Mesothelial cell of epicardium (in vitro differentiated cells): Measurements from ENCODE around the gene ZNF70. TPM values are rescaled to one million over a fixed set of nuclear protein-coding genes. Genes with fewer than 3 reads are reported as not detected.

ENCODE experiments used
- DNase-seq, 2 experiments: peaks; one replicate each; pipeline ENCODE4 v3.0.0; 2021; ENCODE audit warnings: low spot score in 2 of 2; ENCODE audit not compliant: unreplicated experiment in 2 of 2
- H3K27ac Mint-ChIP-seq: 2 replicates; pipeline ENCODE4 v1.8.0; 2021; ENCODE audit warnings: mixed read lengths
- H3K27me3 Mint-ChIP-seq: 2 replicates; pipeline ENCODE4 v1.8.0; 2021; ENCODE audit warnings: low read depth, mixed read lengths
- H3K36me3 Mint-ChIP-seq: 2 replicates; pipeline ENCODE4 v1.8.0; 2021; ENCODE audit warnings: mixed read lengths
- H3K4me1 Mint-ChIP-seq: 2 replicates; pipeline ENCODE4 v1.8.0; 2021; ENCODE audit warnings: mixed read lengths
- H3K4me3 Mint-ChIP-seq: 2 replicates; pipeline ENCODE4 v1.8.0; 2021; ENCODE audit warnings: mild to moderate bottlenecking, moderate library complexity, mixed read lengths
- H3K9me3 Mint-ChIP-seq: 2 replicates; pipeline ENCODE4 v1.8.0; 2021; ENCODE audit warnings: mixed read lengths
- total RNA-seq: library from RNA; stranded (reverse); gene quantifications from 3 replicates; pipeline ENCODE4 v1.2.1, GENCODE V29; 2021
- TF ChIP-seq, protein P1 (sequence below): fragments of 200-600 bp; sonication (generic); IDR thresholded peaks from one replicate; pipeline ENCODE4 v1.5.0; 2021; ENCODE audit warnings: antibody characterized with exemption; ENCODE audit not compliant: unreplicated experiment

ZNF70 gene
- total RNA-seq, 1 donor from 2014 or later = 17.8 TPM

DNA sequence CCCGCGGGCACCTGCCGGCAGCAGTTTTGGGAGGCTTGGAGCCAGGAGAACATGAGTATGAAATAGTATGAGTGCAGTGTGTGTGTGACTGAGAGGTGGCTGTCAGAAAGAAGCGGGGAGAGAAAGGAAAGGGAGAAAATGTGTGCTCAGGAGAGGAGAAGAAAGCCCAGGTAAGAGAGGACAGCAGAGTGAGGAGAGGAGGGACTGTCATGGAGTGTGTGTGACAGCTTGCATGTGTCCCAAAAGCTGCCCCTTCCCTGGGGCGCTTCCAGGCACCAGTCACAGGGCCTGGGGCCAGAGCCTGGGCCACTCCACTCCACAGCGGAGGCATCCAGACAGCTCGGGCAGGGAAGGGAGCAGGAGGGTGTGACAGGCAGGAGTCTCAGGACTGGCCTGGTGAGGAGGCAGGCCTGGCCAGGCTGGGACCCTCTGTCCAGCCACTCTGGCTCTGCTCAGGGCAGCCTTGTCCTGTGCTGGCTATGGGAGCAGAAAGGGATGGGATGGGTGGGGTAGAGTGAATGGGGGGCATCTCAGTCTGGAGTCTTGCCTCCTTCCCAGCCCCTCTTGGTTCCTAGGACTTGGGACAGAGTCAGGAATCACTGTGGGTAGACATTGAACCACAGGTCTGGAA lies 22.7 kb upstream of the ZNF70 start:
- Mint-ChIP-seq H3K4me3 (peak overlapping the region; percentile 73), H3K4me1 (peaks cover 49% of the 10 kb centered on the region), H3K36me3 (no peaks in the 10 kb centered on the region), H3K27ac (peak overlapping the region; percentile 54), H3K27me3 (no peaks in the 10 kb centered on the region), H3K9me3 (no peaks in the 10 kb centered on the region)
- TF ChIP-seq, protein P1, sequence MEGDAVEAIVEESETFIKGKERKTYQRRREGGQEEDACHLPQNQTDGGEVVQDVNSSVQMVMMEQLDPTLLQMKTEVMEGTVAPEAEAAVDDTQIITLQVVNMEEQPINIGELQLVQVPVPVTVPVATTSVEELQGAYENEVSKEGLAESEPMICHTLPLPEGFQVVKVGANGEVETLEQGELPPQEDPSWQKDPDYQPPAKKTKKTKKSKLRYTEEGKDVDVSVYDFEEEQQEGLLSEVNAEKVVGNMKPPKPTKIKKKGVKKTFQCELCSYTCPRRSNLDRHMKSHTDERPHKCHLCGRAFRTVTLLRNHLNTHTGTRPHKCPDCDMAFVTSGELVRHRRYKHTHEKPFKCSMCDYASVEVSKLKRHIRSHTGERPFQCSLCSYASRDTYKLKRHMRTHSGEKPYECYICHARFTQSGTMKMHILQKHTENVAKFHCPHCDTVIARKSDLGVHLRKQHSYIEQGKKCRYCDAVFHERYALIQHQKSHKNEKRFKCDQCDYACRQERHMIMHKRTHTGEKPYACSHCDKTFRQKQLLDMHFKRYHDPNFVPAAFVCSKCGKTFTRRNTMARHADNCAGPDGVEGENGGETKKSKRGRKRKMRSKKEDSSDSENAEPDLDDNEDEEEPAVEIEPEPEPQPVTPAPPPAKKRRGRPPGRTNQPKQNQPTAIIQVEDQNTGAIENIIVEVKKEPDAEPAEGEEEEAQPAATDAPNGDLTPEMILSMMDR = no peak
- DNase-seq = no peak

DNA sequence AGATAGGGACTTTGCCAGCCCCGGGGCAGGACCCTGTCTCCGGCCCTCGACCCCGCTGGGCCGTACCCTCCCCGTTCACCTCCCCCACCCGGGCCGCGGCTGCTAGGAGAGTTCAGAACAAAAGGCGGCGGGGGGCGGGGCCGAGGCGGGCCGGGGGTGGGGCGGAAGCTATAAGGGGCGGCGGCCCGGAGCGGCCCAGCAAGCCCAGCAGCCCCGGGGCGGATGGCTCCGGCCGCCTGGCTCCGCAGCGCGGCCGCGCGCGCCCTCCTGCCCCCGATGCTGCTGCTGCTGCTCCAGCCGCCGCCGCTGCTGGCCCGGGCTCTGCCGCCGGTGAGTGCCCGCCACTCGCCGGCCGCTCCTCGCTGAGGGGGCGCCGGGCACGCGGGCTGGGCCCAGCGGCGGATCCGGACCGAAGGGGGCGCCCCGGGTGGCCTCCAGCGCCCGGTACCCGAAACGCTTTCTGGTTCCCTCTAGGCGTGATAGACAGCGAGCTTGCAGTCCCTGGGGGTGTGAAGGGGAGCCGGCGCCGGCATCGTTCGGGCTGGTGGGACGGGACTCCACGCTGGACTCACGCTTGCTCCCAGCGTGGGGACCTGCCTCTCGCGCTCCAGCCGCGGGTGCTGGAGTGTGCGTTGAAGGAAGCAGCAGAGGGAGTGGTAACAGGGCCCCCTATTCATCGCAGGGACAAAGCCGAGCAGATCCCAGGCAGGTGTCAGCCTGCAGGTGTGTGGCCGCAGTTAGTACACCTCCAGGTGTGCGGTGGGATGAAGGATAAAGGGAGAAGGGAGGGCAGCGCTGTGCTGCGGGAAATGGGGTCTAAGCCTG lies 21.9 kb upstream of the ZNF70 start, which contains the start of gene MMP11:
MMP11 (plus strand) TSS at position 201 of the 825 bp plus-strand sequence; CDS start at position 223, 22 bp downstream.
- Mint-ChIP-seq H3K36me3 (no peaks in the 10 kb centered on the region), H3K27me3 (no peaks in the 10 kb centered on the region), H3K4me3 (peak within 1 kb of the TSS; percentile 73), H3K9me3 (no peaks in the 10 kb centered on the region), H3K4me1 (peaks cover 49% of the 10 kb centered on the region), H3K27ac (peak within 1 kb of the TSS; percentile 69)
- TF ChIP-seq, protein P1 = no peak
- DNase-seq = peak in 1 of 2 experiments; percentile 57

DNA sequence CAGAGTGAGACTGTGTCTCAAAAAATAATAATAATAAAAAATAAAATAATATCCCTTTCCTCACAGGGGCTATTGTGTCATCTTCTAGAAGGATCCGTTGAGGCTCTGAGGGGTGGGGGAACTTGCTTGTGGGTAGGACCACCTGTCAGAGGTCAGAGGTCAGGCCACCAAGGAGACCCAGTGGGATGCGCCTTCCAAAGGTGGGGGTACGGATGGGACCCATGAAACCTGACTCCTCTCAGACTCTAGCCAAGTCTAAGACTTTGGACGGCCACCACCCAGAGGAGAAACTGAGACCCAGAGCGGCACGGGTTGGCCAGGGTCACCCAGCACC lies 21.4 kb upstream of the ZNF70 start:
- H3K4me3 Mint-ChIP-seq = peak overlapping the region; percentile 69
- TF ChIP-seq, protein P1 = no peak
- H3K36me3 Mint-ChIP-seq = no peaks in the 10 kb centered on the region
- peaks cover 49% of the 10 kb centered on the region for H3K4me1 Mint-ChIP-seq
- DNase-seq = no peak
- H3K9me3 Mint-ChIP-seq = no peaks in the 10 kb centered on the region
- H3K27me3 Mint-ChIP-seq = no peaks in the 10 kb centered on the region
- H3K27ac Mint-ChIP-seq = peak overlapping the region; percentile 69

DNA sequence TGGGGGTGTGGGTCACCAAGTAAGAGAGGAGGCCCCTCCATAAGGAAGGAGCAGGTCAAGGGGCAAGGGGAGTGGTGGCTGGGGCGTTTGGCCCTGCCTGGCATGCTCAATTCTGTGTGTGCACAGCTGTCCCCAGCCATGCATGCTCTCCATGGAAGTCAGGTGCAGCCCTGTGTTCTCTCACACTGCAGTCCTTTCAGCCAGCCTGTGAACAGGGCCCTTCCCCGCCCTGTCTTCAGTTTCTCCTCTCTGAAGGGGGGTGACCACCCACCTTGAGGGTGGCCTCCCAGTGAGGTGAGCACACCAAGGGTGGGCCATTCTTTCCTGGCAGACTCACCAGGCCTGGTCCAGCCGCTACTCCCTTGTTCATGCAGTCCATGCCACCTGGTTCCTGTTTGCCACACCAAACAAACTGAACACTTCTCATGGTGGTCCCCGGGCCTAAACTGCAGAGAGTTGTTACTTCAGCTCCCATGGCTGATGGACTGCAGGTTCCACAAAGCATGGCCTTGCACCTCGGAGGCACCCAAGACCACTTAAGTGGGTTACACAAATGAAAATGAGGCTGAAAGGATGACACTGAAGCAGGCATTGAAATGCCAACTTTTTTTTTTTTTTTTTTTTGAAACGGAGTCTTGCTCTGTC lies 18.5 kb upstream of the ZNF70 start:
- TF ChIP-seq, protein P1 = no peak
- H3K27me3 Mint-ChIP-seq = no peaks in the 10 kb centered on the region
- H3K9me3 Mint-ChIP-seq = no peaks in the 10 kb centered on the region
- DNase-seq = no peak
- peaks cover 31% of the 10 kb centered on the region for H3K4me1 Mint-ChIP-seq
- peak overlapping the region; percentile 12 for H3K27ac Mint-ChIP-seq
- H3K4me3 Mint-ChIP-seq = peak overlapping the region; percentile 26
- H3K36me3 Mint-ChIP-seq = peaks cover 3% of the 10 kb centered on the region

DNA sequence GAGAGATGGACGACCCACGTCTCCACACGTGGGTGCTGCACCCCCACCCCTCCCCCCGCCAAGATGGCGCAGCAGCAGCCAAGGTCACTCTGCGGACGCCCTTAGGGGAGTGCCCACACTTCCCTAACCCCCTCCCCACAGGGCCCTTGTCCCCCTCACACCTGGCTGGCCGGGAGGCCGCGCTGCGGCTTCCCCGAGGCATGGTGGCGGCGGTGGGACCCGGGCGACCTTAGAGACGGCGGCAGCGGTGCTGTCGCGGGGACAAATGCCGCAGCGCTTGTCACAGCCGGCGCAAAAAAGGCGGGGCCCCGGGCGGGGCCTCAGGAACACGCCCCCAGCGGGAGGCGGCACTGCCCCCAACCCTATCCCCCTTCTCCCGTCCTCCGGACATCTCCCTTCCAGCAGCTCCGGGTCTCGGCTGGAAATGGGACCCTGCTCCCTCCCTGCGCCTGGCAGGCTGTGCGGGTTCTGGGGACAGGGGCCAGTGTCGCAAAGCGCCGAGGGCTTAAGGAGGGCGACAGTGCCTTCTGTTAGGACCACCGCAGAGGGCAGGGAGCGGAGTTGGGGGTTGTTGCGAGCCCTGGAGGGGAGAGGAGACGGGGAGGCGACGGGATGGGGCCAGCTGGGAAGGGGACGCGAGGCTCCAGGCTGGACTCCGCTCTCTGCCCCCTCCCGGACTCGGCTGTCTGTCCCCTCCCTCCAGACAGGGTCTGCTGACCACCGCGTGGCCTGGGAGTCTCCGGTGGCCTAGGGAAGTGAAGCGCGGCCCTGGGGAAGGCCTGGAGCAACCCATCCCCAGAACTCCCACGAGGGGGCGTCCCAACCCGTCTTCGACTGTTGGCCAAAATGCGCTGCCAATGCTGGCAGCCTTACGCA lies 17.0 kb upstream of the ZNF70 start, which contains the start of gene CHCHD10:
CHCHD10 (minus strand) TSS at position 300 of the 876 bp plus-strand sequence; CDS start at position 202, 98 bp downstream.
- DNase-seq = peak; percentile 62 to 88
- H3K27me3 Mint-ChIP-seq = no peaks in the 10 kb centered on the region
- H3K27ac Mint-ChIP-seq = peak within 1 kb of the TSS; percentile 82
- H3K4me1 Mint-ChIP-seq = peaks cover 23% of the 10 kb centered on the region
- H3K9me3 Mint-ChIP-seq = no peaks in the 10 kb centered on the region
- TF ChIP-seq, protein P1 = peak; percentile 78
- H3K4me3 Mint-ChIP-seq = peak within 1 kb of the TSS; percentile 86
- H3K36me3 Mint-ChIP-seq = peaks cover 3% of the 10 kb centered on the region
